Measurements from ENCODE around the gene NAA40. TPM values are rescaled to one million over a fixed set of nuclear protein-coding genes. Genes with fewer than 3 reads are reported as not detected.
"Not testable (repeated sequence)": the region's sequence is repeated elsewhere in the genome, so short reads cannot be mapped to it uniquely, and the experiment has no call there.

Gene NAA40
- total RNA-seq, 2 experiments from 2014 or later: 11.8 to 14.0 TPM

- DNase-seq (peak in 3 of 14 experiments; percentile 27 to 48 (median 44)), ATAC-seq (ENCODE audit: poor library complexity) (no peak)
- ChIA-PET POLR2A (interaction anchor here (0.8 kb wide), 1 partner anchor 13 kb away, joined by 3 read pairs; the partner anchor contains the start of gene COX8A), CTCF (no interaction called here)
- Mint-ChIP-seq H3K36me3 (ENCODE audit: low read depth) (no peaks in the 10 kb centered on the region), H3K9me3 (no peaks in the 10 kb centered on the region), H3K4me3 (no peak overlapping the region), H3K27ac (no peak overlapping the region), H3K27me3 (no peaks in the 10 kb centered on the region), H3K4me1 (ENCODE audit: low read depth) (peaks cover 6% of the 10 kb centered on the region)
- Histone ChIP-seq H3K27me3 (ENCODE audit: control insufficient read depth in 1 of 2, insufficient read depth in 2 of 2, low read length in 2 of 2) (no peaks in the 10 kb centered on the region), H3K4me1 (ENCODE audit: insufficient read depth, low read length) (peaks cover 24% of the 10 kb centered on the region), H3K36me3 (ENCODE audit: insufficient read depth, low read length) (no peaks in the 10 kb centered on the region), H3K4me3 (ENCODE audit: low read length) (no peak overlapping the region), H3K27ac (ENCODE audit: low read depth in 1 of 2, low read length in 2 of 2) (no peak overlapping the region), H3K9me3 (ENCODE audit: control insufficient read depth in 1 of 2, insufficient read depth in 1 of 2, low read length in 2 of 2) (no peaks in the 10 kb centered on the region)
- intact Hi-C loops (cut with DNase I, micrococcal nuclease): no loop called here
- no peak for TF ChIP-seq CTCF (IDR thresholded peaks at IDR 0.05)
These were observed 23.0 kb downstream of the NAA40 start for GRCh38 chr11:63961608-63962412.

DNA sequence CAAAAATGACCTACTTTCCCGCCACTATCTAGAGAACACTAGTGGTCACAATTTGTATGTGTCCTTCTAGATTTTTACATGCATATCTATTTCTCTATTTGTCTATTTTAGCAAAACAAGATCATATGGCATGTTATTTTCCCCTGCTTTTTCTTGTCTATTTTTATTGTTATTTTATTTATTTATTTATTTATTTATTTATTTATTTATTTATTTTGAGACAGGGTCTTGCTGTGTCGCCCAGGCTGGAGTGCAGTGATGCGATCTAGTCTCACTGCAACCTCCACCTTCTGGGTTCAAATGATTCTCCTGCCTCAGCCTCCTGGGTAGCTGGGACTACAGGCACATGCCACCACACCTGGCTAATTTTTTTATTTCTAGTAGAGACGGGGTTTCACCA is 25.1 kb downstream of the NAA40 start:
- H3K27me3 Mint-ChIP-seq; CTCF ChIA-PET; intact Hi-C loops (cut with DNase I, micrococcal nuclease); H3K9me3 ChIP-seq (ENCODE audit: control insufficient read depth in 1 of 2, insufficient read depth in 1 of 2, low read length in 2 of 2); H3K27me3 ChIP-seq (ENCODE audit: control insufficient read depth in 1 of 2, insufficient read depth in 2 of 2, low read length in 2 of 2); H3K4me3 ChIP-seq (ENCODE audit: low read length); H3K27ac Mint-ChIP-seq; H3K36me3 ChIP-seq (ENCODE audit: insufficient read depth, low read length); H3K9me3 Mint-ChIP-seq; POLR2A ChIA-PET; H3K4me1 Mint-ChIP-seq (ENCODE audit: low read depth); ATAC-seq (ENCODE audit: poor library complexity); H3K27ac ChIP-seq (ENCODE audit: low read depth in 1 of 2, low read length in 2 of 2); H3K36me3 Mint-ChIP-seq (ENCODE audit: low read depth); DNase-seq; H3K4me3 Mint-ChIP-seq: not testable (repeated sequence)
- H3K4me1 ChIP-seq (ENCODE audit: insufficient read depth, low read length): peaks cover 21% of the 10 kb centered on the region

DNA sequence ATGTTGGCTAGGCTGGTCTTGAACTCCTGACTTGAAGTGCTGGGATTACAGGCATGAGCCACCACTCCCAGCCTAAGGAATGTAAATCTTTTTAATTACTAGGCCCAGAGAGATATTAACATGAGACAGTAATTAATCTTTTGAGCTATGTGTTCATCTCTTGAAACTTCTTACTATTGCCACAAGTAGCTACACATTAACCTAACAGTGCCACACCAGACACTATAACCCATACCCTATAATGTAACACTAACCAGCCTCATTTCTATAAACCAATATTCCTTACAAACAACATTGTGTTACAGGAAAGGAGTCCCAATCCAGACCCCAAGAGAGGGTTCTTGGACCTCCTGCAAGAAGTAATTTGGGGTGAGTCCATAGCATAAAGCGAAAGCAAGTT is 27.6 kb downstream of the NAA40 start:
- no peak overlapping the region for H3K4me3 ChIP-seq (ENCODE audit: low read length)
- Mint-ChIP-seq H3K4me1 (ENCODE audit: low read depth) (peaks cover 6% of the 10 kb centered on the region), H3K4me3 (no peak overlapping the region), H3K27me3 (no peaks in the 10 kb centered on the region), H3K36me3 (ENCODE audit: low read depth) (no peaks in the 10 kb centered on the region), H3K9me3 (no peaks in the 10 kb centered on the region), H3K27ac (no peak overlapping the region)
- intact Hi-C loops (cut with DNase I, micrococcal nuclease): no loop called here
- no peaks in the 10 kb centered on the region for H3K9me3 ChIP-seq (ENCODE audit: control insufficient read depth in 1 of 2, insufficient read depth in 1 of 2, low read length in 2 of 2)
- DNase-seq (no peak), ATAC-seq (ENCODE audit: poor library complexity) (no peak)
- H3K27me3 ChIP-seq (ENCODE audit: control insufficient read depth in 1 of 2, insufficient read depth in 2 of 2, low read length in 2 of 2): peaks cover 0 to 4% of the 10 kb centered on the region in 2 experiments
- peaks cover 11% of the 10 kb centered on the region for H3K4me1 ChIP-seq (ENCODE audit: insufficient read depth, low read length)
- ChIA-PET CTCF (no interaction called here), POLR2A (no interaction called here)
- no peak overlapping the region for H3K27ac ChIP-seq (ENCODE audit: low read depth in 1 of 2, low read length in 2 of 2)
- no peaks in the 10 kb centered on the region for H3K36me3 ChIP-seq (ENCODE audit: insufficient read depth, low read length)
- no peak for TF ChIP-seq CTCF (IDR thresholded peaks at IDR 0.05)
